Dedifferentiated amniotic fluid mesenchymal stem cell (primary cell): ENCODE data around the gene MOXD1.

Experiments used
- DNase-seq: peaks from one replicate; pipeline ENCODE4 v3.0.0-alpha.2; 2016; ENCODE audit errors: extremely low spot score

Gene MOXD1

DNA sequence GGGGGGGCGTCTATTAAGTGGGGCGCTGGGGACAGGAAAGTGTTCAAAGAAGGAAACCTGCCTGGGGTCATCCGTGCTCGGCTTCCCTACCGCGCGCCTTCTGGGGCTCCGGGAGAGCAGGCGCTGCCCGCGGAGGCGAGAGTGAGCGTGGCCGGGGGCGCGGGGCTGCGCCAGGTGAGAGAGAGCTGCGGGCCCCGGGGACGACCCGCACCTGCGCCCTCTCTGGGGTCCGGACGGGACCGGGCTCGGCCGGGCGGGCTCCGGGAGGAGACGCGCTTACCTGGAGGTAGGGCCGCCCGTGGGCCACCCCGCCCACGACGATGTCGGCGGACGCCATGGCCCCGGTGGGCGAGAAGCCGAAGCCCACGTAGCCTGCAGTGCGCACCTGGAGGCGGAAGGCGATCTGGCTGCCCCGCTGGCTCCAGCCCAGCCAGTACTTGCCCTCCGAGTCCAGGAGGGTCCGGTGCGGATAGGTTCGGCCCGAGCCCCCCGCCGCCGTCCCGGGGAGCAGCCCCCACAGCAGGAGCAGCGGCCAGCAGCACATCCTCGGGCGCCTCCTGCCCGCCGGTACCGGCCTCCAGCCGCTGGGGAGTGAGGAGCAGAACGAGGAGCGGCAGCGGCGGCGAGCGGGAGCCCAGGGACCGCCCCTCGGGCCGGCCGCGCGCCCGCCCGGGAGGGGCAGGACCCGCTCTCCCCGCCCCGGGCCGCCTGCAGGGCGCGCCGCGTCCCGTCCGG is at the start of gene MOXD1:
Gene MOXD1, minus strand, starts transcription at position 593 of the 735 bp plus-strand sequence. Its CDS starts 49 bp downstream, at position 544.
- DNase-seq = no peak

DNA sequence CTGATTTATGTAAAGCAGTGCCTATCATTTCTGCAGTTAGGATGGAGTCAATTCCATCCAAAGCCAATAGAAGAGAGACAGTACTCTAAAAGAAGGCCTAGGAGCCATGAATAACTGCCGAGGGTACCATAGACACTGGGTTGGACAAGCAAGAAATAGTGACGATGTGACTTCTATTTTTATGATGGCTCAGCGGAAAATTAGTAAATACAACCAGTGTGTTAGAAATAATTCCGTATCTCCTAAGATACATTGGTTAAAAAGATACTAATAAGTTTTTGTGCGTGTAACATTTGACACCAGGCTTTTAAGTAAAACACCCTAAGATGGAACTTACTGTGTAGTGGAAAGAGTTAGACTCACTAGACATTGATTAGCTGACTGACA is 45.6 kb upstream of the MOXD1 start:
- no peak for DNase-seq

DNA sequence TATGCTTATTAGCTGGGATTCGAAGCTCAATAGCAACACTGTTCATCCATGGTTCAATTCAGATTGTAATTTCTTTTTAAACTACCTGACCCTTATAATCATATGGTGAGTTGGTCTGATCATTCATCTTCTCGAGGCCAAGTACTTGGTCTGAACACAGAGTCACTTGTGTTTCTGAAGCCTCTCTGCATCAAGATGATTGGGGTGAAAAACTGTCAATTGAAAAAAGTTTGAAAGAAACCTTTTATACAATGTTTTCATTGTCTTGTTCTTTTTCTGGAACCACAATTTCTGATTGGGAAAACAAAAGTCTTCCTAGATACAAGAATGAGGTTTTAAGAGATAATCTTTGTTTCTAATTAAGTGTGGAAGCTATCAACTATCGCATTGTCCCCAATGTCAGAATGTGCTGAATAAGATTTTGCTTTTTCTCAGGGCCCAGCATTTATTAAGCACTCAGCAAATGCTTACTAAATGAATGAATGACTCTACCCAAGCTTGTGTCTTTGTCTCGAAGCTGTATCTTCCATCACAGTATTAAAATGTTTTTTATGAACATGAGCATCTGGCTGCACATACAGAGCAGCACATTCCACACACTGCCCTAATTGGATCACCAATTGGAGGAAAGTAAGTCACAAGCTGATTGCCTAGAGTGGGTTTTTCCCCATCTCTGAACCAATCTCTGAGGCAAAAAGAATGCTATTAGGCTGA is 45.0 kb upstream of the MOXD1 start:
- DNase-seq = no peak

DNA sequence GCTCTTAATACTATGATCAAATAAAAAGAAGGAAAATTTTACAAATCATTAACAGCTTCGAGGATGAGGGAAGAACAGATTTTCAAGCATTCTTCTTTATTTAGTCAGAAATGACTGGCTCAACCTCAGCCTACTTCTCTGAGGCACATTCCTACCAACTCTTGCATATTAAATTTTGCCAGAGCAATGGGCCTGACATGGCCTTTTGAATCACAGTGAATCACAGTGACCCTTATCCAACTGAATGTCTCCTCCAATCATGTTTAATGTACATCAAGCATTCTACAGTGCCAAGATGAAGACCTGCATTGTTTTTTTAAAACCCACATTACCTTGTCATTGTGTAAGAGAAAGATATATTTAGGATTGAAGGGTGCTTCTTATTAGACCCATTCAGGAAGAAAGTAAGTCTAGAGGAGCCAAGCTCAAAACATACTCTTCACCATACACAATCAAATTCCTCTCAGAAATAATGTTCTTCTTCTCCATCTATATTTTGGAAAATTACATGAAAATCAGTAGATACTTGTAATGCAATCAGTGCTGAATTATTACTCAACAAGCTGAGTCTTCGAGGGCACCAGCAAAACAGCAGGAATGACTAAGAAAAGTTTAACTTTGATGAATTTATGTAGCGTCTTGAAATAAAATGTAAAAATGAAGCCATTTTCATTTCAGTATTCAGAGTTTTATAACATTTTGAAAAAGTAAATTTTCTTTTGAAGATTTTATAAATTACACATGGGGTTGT is 44.1 kb upstream of the MOXD1 start:
- DNase-seq = peak; percentile 76

DNA sequence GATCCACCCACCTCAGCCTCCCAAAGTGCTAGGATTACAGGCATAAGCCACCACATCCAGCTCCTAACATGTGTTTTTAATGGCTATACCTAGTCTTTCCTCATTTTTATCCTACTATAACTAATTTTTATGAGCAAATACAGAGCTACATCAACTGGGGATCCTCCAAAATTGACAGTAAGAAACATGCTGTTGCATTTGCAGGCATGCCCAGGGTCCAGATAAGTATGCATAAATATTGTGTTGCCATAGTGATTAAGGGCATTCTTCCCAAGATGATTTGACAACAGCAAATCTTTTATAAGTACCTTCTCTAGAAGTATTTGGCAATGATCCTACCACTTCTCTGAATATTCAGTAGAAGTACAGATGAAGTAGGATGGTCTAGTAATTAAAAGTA is 41.9 kb upstream of the MOXD1 start:
- DNase-seq = no peak

DNA sequence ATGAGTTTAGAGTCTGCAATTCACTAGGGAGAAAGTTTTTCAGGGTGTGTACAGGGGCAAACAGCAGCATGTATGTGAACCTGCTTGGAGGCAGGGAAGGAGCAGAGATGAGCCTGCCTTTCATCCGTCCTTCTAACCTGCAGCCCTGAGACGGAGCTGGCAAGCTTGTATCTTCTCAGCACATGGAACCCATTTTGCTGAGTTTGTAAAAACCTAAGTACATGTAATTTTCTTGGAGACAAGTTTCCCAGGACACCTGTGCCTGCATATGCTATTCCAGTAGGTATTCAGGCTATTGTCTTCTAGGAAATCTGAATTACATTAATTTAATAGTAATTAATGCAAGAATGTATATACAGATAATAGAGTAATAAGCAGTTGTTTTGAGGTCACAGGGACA is 28.8 kb upstream of the MOXD1 start:
- no peak for DNase-seq

DNA sequence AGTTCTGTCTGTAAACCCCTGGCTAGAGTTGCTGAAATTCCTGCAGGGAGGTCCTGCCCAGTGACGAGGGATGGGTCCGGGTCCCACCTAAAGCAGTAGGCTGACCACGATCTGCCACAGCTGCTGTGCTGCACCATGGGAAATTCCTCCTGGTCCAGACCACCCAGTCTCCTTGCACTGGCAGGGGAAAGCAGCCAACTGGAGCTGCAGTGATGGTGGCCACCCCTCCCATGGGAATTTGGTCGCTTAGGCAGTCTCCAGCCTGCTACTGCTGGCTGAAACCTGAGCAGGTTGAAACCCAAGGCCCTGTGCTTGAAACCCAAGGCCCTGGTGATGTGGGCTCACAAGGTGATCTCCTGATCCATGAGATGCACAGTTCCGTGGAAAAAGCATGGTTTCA is 23.9 kb upstream of the MOXD1 start:
- DNase-seq = no peak

DNA sequence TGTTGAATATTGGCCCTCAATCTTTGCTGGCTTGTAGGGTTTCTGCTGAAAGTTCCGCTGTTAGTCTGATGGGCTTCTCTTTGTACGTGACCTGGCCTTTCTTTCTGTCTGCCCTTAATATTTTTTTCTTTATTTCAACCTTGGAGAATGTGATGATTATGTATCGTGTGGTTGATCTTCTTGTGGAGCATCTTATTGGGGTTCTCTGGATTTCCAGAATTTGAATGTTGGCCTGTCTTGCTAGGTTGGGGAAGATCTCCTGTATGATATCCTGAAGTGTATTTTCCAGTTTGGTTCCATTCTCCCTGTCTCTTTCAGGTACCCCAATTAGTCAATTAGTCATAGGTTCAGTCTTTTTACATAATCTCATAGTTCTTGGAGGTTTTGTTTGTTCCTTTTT is 22.6 kb upstream of the MOXD1 start:
- no peak for DNase-seq

DNA sequence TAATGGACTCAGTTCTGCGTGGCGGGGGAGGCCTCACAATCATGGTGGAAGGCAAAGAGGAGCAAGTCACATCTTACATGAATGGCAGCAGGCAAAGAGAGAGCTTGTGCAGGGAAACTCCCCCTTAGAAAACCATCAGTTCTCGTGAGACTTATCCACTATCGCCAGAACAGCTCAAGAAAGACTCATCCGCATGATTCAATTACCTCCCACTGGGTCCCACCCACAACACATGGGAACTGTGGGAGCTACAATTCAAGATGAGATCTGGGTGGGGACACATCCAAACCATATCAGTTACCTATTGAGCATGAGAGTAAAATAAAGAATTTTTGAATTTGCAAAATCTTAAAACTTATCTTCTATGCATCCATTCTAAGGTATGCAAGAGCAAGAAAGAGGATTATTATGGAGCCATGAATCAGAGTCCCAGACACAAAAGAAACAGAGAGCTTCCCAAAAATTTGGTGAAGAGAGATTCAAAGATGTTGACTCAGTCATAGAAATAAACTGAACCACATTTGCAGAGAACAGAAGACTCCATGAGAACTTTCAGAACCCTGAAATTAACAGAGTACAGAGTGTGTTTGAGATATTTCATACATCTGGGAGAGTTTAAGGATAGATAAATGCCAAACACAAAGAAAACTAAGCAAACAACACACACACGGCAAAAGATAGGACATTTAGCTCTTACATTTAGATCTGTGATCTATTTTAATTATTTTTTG is 17.1 kb upstream of the MOXD1 start:
- DNase-seq = no peak

DNA sequence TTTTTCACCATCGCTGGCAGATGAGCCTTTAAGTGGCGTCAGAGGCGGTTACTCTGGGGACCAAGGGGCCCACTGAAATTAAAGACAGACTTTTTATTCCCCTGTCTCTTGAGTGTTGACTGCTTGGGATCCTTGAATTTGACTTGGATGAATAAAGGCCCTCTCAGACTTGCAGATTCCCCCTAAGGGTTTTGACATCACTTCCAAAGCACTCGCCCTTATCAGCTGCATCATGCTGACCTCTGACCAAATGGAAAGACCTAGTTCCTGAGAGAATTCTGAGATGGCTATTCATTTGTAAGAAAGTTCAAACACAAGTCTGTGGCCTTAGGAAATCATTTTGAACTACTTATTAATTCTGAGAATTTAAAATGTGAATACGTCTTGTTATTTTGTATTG is 13.5 kb upstream of the MOXD1 start:
- no peak for DNase-seq

DNA sequence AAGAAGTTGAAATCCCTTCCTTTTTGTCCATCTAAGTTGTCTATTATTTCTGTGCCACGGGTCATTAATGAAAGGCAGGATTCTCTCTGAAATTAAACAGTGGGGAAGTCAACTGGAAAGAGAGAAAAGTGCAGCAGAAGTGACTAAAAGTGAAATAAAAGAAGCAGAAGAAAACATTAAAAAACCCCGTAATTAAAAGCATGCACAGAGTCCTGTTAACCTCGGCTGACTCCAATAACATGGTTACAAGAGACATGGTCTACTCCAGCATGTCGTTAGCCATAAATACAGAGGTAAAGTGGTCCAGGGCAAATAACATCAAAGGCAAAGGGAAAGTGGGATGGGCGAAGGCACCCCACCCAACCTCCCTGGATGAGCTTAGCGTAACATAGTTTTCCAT is 13.0 kb upstream of the MOXD1 start:
- DNase-seq = no peak

DNA sequence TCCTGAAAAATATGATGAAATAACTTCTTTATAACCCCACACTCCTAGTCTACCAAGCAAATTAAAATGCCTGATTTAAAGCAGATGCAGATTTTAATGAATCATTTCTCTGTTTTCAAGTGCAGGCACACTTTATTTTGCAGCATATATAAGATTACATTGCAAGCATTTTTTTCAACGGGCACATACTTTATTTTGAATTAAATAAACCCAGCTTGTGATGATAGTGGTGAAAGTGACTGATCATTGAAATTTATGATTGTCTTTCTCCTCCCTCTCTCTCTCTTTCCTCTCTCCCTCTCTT is 12.2 kb upstream of the MOXD1 start:
- DNase-seq = no peak

DNA sequence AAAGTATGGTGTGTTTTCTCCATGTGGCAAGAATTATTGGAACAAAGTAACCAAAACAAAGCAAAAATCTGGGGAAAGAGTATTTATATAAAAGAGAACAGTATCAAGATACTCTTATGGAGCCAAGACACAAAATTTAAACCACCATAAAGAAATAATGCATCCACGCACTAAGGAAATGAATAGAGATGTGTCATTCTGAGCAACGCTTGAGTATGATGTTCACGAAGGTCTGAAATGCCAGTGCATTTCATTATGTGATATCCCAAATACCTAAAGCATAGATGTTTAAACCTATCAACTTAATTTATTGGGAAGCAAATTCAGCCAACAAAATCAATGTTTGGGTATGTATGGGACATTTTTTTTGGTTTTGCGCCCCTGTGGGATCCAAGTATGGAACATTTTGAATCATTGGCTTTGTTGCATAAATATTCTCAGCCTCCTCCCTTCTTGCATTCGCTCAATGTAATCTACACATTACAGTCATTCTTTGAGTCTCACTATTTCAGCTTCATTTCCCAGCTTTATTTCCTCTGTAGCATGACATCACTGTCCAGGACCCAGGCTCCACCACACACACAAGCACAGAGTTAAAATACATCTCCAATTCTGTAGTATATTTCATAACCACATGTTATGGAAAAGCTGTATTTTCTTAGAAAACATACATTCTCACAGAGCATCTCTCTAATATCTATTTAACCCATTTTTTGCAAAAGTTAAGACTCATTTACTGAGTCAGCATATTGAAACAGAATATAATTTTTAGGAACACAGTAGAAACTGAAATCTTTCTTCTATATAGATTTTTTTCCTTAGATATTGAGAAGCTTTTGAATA is 11.6 kb upstream of the MOXD1 start:
- DNase-seq = peak; percentile 38

DNA sequence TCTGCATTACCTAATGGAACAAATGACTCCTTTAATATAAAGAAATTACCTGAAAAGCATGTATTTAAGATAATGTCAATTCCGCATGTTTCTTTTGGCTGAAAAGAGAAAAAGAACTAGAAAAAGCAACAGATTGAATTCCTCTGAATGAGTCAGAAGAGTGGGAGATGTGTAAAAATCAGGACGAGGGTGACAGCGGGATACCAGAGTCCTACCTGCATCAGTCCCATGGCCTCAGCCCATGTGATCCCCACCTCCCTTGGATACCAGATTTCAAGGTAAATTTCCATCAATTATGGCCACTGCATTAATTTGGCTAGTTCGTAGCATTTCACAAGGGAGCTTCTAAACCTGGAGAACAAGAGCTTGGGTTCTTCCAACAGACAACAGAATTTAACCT is 10.0 kb upstream of the MOXD1 start:
- no peak for DNase-seq

DNA sequence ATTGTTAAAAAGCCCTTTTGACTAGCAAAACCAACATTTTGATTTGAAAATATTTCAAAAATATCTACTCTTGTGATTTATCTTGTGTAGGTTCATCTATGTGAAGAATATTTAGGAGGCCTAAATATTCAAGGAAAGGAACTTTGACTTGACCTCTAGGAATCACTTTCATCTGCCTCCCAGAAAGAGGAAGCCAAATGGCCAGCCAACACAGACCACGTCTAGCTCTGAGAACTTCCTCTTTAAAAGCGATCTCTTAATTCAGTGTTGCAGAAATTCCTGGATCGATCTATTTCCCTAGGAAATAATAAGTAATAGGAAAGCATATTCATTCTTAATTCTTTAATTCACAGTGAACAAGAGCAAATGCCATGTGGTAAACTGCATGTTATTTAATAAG is 9.6 kb upstream of the MOXD1 start:
- no peak for DNase-seq

DNA sequence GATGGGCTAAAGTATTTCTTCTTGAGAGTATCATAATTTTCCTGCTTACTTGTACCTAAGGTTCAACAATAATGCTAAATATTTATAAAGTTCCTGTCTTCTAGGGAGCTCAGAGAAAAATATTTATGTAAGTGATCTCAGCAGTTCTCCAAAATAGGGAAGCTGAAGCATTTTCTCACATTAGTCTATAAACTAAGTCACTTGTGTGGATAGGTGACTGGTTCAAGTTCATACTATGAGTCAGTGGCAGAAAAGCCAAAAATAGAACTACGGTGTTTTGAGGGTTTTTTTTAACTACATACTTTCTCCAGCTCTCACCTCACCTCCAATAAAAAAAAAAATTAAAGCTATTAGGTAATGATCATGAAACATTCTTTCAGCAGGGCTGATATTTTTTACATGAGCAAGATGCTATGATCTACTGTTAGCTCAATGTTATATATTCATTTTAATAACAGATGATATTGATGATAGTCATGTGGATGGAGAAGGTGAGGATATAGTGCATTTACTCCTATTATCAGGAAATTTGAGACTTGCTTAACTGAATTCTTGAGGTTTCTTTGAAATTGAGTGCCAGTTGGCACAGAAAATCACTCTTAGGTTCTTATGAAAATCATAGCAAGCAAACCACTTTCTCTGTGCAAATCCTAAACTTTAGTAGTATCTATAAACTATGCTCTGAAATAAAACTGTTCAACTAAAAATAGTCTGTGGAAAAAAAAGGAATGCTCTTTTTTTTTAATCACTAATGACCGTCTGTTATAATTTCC is 4.1 kb upstream of the MOXD1 start:
- no peak for DNase-seq

DNA sequence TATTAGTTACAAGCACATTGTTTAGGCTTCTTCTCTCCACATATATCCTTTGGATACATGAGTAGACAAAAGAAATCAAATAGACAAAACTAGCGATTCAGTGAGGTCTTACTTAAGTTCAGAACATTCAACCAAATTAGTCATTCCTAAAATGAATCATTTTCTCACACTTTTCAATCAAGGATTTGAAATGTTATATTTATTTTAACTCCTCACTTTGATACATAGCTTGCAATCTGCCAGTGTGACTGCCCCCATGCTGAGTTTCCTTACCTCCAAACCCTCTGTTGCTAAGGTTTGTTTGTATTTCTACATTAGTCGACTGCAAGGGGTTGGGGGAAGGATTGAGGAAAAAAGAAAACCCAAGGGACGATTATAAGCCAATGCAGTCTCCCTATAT is 3.5 kb upstream of the MOXD1 start:
- no peak for DNase-seq

DNA sequence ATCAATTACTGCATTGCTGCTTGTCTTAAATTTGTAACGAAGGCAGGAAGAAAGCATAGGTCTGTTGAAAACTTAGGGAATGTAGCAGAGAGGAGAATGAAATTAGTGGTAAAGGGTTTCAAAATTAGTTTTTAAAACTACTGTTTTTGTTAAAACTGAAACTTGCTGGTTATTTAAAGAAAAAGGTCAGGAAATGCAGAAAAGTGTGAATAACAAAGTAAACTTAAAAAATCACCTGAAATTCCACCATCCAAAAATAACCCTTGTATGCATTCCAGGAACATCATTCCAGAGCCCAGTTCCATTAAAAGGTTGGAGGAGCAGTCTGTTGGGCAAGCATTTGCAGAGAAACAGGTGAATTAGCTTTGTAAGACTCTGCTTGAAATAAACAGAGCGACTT is 3.1 kb upstream of the MOXD1 start:
- DNase-seq = no peak

DNA sequence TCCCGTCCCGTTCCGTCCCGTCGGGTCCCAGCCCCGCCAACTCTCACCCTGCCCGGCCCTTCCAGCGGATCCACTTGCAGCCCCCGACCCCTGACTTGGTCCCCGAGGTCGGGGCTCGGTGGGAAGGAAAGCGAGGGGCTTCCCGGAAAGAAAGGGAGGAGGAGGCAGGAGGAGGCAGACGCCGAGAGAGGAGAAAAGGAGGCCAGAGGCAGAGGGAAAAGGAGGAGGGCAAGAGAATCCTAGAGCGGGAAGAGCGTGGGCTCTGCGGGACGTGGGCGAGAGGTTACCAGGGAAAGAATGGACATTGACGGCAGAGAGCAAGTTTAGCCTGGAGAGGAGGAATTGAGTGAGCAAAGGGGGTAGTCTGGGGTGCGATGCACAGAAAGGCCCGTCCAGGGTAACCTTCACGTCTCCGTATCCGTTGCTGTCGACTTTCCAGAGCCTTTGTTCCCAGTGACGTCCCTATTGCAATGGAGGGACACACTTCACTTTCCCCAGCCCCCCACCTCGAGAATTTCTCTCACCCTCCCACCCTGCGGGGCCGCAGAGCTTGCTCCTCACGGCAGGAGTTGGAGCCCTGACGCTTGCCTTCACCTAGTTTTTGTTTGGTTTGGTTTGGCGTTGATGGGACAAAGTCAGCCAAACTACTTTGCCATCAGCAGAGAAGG is 477 bp upstream of the MOXD1 start:
- no peak for DNase-seq

DNA sequence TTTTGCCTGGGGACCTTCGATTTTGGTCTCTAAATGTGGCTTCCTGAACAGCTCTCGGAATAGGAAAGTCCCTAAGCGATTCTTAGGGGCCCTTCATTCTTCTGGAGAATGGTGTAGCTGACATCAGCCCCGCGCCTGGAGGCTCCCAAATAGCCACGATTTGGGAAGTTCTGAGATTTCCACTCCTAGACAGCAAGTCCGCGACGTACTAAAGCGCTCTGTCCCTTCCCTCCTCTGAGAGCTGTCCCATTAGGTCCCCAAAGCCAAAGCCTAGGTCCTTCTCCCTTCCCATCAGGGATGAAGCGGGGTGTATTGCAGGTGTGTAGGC is 756 bp downstream of the MOXD1 start:
- no peak for DNase-seq
